HEK293 (cell line): ENCODE measurements around the gene SH3GLB2.

ENCODE experiments used
- CTCF ChIP-seq: fragments of 450-650 bp; formaldehyde crosslinking; IDR thresholded peaks from 2 replicates; pipeline ENCODE4 v1.5.1; 2016; ENCODE audit warnings: missing biosample characterization, missing genetic modification characterization
- REST ChIP-seq: fragments of 450-650 bp; formaldehyde crosslinking; IDR thresholded peaks from 2 replicates; pipeline ENCODE4 v1.5.1; 2016; ENCODE audit warnings: missing biosample characterization, missing genetic modification characterization
- SCRT2 ChIP-seq: fragments of 450-650 bp; formaldehyde crosslinking; IDR thresholded peaks from 2 replicates; pipeline ENCODE4 v1.5.1; 2016; ENCODE audit warnings: missing biosample characterization, missing genetic modification characterization
- ZNF354C ChIP-seq: fragments of 450-650 bp; formaldehyde crosslinking; IDR thresholded peaks from 2 replicates; pipeline ENCODE4 v1.5.1; 2016; ENCODE audit warnings: missing biosample characterization, missing genetic modification characterization, low read depth, borderline replicate concordance
- ZNF558 ChIP-seq: fragments of 450-650 bp; formaldehyde crosslinking; IDR thresholded peaks from 2 replicates; pipeline ENCODE4 v1.5.1; 2016; ENCODE audit warnings: missing biosample characterization, missing genetic modification characterization
- ZSCAN18 ChIP-seq: fragments of 450-650 bp; formaldehyde crosslinking; IDR thresholded peaks from 2 replicates; pipeline ENCODE4 v1.5.1; 2016; ENCODE audit warnings: missing biosample characterization, missing genetic modification characterization

DNA sequence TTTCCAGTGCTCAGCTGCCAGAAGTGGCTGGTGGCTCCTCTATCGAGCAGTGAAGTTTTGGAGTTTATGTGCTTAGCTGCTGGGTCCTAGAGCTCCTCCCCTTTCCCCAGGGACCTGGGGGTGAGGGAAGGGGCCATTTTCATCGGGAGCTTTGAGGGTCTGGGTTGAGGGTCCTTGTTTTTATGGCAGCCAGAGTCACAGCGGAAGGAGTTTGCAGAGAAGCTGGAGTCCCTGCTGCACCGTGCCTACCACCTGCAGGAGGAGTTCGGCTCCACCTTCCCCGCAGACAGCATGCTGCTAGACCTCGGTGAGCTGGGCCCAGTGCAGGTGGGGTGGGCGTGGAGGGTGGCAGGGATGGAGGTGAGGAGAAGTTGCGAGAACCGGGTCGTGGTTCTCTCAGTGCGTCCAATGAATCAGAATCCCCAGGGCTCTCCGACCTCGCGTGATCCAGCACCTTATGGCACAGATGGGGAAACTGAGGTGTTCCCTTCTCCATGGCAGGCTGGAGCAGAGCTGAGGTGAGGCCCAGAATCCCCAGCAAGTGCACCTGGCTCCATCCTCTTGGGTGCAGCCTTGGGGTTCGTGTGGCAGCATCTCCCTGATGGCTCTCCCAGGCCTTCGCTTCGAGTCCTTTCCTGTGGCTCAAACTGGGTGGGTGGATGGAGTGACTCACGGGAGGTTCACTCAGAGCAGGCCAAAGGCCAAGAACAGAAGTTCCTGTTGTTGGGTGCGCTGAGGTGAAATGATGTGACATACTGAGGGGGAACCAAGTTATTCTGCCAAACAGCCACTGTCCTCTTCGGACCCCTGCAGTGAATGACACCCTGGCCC lies 31.0 kb upstream of the SH3GLB2 start:
- TF ChIP-seq ZNF354C (tag by site-specific recombination): no peak
- no peak for TF ChIP-seq ZNF558 (tag by site-specific recombination)
- TF ChIP-seq REST (tag by site-specific recombination): no peak
- no peak for TF ChIP-seq CTCF
- no peak for TF ChIP-seq SCRT2 (tag by site-specific recombination)
- no peak for TF ChIP-seq ZSCAN18 (tag by site-specific recombination)
